OCI-LY7 (cell line): ENCODE results near the gene SPATA2L.

Experiments used
- CTCF ChIP-seq: fragments of 200-600 bp; sonication (generic); conservative IDR thresholded peaks from 2 replicates; pipeline ENCODE4 v1.5.1; 2014; ENCODE audit warnings: mild to moderate bottlenecking, antibody characterized with exemption, low read length, moderate library complexity, mixed read lengths
- EZH2phosphoT487 ChIP-seq: fragments of 200-600 bp; sonication (generic); IDR thresholded peaks from 2 replicates; pipeline ENCODE4 v1.6.1; 2018; ENCODE audit warnings: low read depth, borderline replicate concordance, mild to moderate bottlenecking, mixed run types, antibody characterized with exemption, low read length, moderate library complexity, mixed read lengths

DNA sequence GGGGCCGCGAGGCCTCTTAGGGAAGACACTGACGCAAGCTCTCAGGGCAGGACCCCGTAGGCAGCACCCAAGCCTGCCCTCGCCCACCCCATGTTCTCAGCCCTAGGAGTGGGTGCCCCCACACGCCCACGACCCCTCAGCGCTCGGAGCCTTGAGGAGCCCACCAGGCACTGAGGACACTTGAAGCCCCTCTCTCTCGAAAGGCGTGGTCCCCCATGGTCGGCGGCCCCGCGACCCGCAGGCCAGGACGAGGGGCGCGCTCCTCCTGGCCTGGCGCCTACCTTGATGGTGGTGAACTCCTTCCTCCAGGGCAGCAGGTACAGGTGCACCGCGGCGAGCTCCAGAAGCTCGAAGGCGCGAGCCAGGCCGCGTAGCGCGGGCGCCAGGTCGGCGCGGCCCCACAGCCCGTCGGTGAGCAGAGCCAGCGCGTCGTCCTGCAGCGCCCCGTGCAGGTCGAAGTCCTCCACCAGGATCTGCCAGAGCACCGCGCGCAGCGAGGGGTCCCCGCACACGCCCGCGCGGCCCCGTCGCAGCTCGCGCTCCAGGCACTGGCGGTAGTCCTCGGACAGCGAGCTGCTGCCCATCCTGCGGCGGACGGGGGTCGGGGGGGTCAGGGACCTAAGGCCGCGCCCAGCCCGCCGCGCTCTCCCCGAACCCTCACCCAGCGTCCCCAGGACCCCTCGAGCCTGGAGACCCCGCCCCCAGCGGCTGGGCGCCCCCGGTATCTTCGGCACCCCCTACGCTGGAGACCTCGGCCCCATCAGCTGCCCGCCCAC is 668 bp downstream of the SPATA2L start:
- peak; percentile 12; the same call in 1 of the 2 replicates for TF ChIP-seq CTCF
- TF ChIP-seq EZH2phosphoT487 = no peak
